Upper lobe of left lung (tissue), 6 donors: Measurements from ENCODE around the gene DENND4B. TPM values are rescaled to one million over a fixed set of nuclear protein-coding genes. Genes with fewer than 3 reads are reported as not detected.

Experiments
- ATAC-seq, 2 donors: fragments of 200-7000 bp; cut with Tn5 transposase; one replicate each; pipeline ENCODE4 v1.9.1; 2022; ENCODE audit warnings: mild to moderate bottlenecking in 2 of 2, moderate library complexity in 2 of 2; ENCODE audit not compliant: low FRiP score in 2 of 2
- DNase-seq, 2 donors: peaks; one replicate each; pipeline ENCODE4 v3.0.0-alpha.2; 2019 to 2020
- H3K27ac ChIP-seq, 4 donors: fragments of 200-600 bp; sonication (generic); one replicate each; pipeline ENCODE4 v1.5.1; 2016 to 2019
- H3K27me3 ChIP-seq, 4 donors: fragments of 200-600 bp; sonication (generic); one replicate each; pipeline ENCODE4 v1.5.1; 2017 to 2019
- H3K36me3 ChIP-seq, 4 donors: fragments of 200-600 bp; sonication (generic); one replicate each; pipeline ENCODE4 v1.5.1; 2016 to 2019
- H3K4me1 ChIP-seq, 4 donors: fragments of 200-600 bp; sonication (generic); one replicate each; pipeline ENCODE4 v1.5.1; 2018 to 2019
- H3K4me3 ChIP-seq, 4 donors: fragments of 200-600 bp; sonication (generic); one replicate each; pipeline ENCODE4 v1.5.1; 2017 to 2019; ENCODE audit warnings: mild to moderate bottlenecking in 2 of 4, moderate library complexity in 1 of 4
- H3K9me3 ChIP-seq, 4 donors: fragments of 200-600 bp; sonication (generic); one replicate each; pipeline ENCODE4 v1.5.1; 2018 to 2019
- CTCF ChIP-seq, 6 experiments: fragments of 450-650 bp in 4 of 6; fragments of 200-600 bp in 2 of 6; sonication (generic) in 2 of 6; IDR thresholded peaks; one replicate each; pipeline ENCODE4 v1.5.1; 2016 to 2019; ENCODE audit warnings: antibody characterized with exemption in 6 of 6
- EP300 ChIP-seq, 4 donors: sonication (generic); formaldehyde crosslinking; IDR thresholded peaks; one replicate each; pipeline ENCODE4 v1.5.1; 2017; ENCODE audit warnings: antibody characterized with exemption in 4 of 4, control low read depth in 2 of 4
- POLR2A ChIP-seq, 4 donors: fragments of 450-650 bp; IDR thresholded peaks; one replicate each; pipeline ENCODE4 v1.5.1; 2016 to 2017; ENCODE audit warnings: antibody characterized with exemption in 4 of 4, mild to moderate bottlenecking in 2 of 4
- POLR2AphosphoS5 ChIP-seq, 2 donors: sonication (generic); formaldehyde crosslinking; IDR thresholded peaks; one replicate each; pipeline ENCODE4 v1.5.1; 2017; ENCODE audit warnings: antibody characterized with exemption in 2 of 2
- WGBS, 2 donors: methylation state at CpG; one replicate each; pipeline ENCODE4 v1.1.5; 2017 to 2018; 5-methylcytosine and 5-hydroxymethylcytosine counted together
- total RNA-seq, 6 donors: library from RNA; depleted of rRNA in 4 of 6; stranded (reverse); fragments of >200 nt in 4 of 6; gene quantifications; one replicate each; pipeline versions ENCODE4 v1.1.0 to v1.2.1, GENCODE V29; 2016 to 2021
- donor health status: DM: no; HTN: no; CAD: no; lungs with moderate emphysema.
- donor health status: DM: no; HTN: yes; CAD: no; lungs with severe emphysema.

Gene DENND4B
- total RNA-seq, 6 donors from 2014 or later, result 43.3 to 151 (median 103) TPM

GRCh38 chr1:153961421-153961820 lies 14.9 kb upstream of the DENND4B start:
- no peaks in the 10 kb centered on the region for H3K9me3 ChIP-seq
- 80 to 83% methylated on average over 4 of the region's 4 CpGs for WGBS, 2 donors
- no peaks in the 10 kb centered on the region for H3K27me3 ChIP-seq
- peaks cover 0 to 28% (median 11%) of the 10 kb centered on the region in 4 donors for H3K36me3 ChIP-seq
- peak overlapping the region; percentile 94 to 98 (median 97) for H3K27ac ChIP-seq
- no peak for TF ChIP-seq EP300 (IDR thresholded peaks at IDR 0.05)
- TF ChIP-seq POLR2AphosphoS5 (IDR thresholded peaks at IDR 0.05), result no peak
- no peak for TF ChIP-seq CTCF (IDR thresholded peaks at IDR 0.05)
- no peak for TF ChIP-seq POLR2A (IDR thresholded peaks at IDR 0.05)
- H3K4me3 ChIP-seq, result peak overlapping the region in 2 of 4 donors; percentile 56 to 72
- no peak for DNase-seq
- no peak for ATAC-seq
- peaks cover 59 to 81% (median 67%) of the 10 kb centered on the region in 4 donors for H3K4me1 ChIP-seq

GRCh38 chr1:153960206-153960605 lies 13.7 kb upstream of the DENND4B start:
- Histone ChIP-seq H3K36me3 (peaks cover 0 to 28% (median 11%) of the 10 kb centered on the region in 4 donors), H3K27ac (peak overlapping the region in 3 of 4 donors; percentile 92 to 96 (median 94)), H3K4me3 (no peak overlapping the region), H3K9me3 (no peaks in the 10 kb centered on the region), H3K27me3 (no peaks in the 10 kb centered on the region), H3K4me1 (peaks cover 60 to 79% (median 65%) of the 10 kb centered on the region in 4 donors)
- 94 to 100% methylated on average over 2 to 9 of the region's 11 CpGs for WGBS, 2 donors
- DNase-seq (peak in 1 of 2 donors; percentile 64), ATAC-seq (no peak)
- no peak for TF ChIP-seq POLR2A (IDR thresholded peaks at IDR 0.05)
- TF ChIP-seq POLR2AphosphoS5 (IDR thresholded peaks at IDR 0.05), result no peak
- no peak for TF ChIP-seq EP300 (IDR thresholded peaks at IDR 0.05)
- TF ChIP-seq CTCF (IDR thresholded peaks at IDR 0.05), result no peak

- peaks cover 53 to 80% (median 61%) of the 10 kb centered on the region in 4 donors for H3K4me1 ChIP-seq
- WGBS, 2 donors, result 76 to 78% methylated on average over 3 of the region's 3 CpGs
- H3K27ac ChIP-seq, result peak overlapping the region; percentile 91 to 96 (median 93)
- peaks cover 0 to 34% (median 11%) of the 10 kb centered on the region in 4 donors for H3K36me3 ChIP-seq
- no peaks in the 10 kb centered on the region for H3K9me3 ChIP-seq
- no peak overlapping the region for H3K4me3 ChIP-seq
- TF ChIP-seq POLR2AphosphoS5 (IDR thresholded peaks at IDR 0.05), result no peak
- H3K27me3 ChIP-seq, result no peaks in the 10 kb centered on the region
- ATAC-seq (no peak), DNase-seq (no peak)
Measured at GRCh38 chr1:153959454-153959853, 12.9 kb upstream of the DENND4B start.

- DNase-seq, result no peak
Measured at GRCh38 chr1:153958961-153959260, 12.4 kb upstream of the DENND4B start.

More at GRCh38 chr1:153958961-153959260, 12.4 kb upstream of the DENND4B start:
- no peaks in the 10 kb centered on the region for H3K9me3 ChIP-seq
- TF ChIP-seq POLR2AphosphoS5 (IDR thresholded peaks at IDR 0.05) (no peak), CTCF (IDR thresholded peaks at IDR 0.05) (no peak), EP300 (IDR thresholded peaks at IDR 0.05) (no peak), POLR2A (IDR thresholded peaks at IDR 0.05) (no peak)
- H3K4me1 ChIP-seq, result peaks cover 48 to 80% (median 55%) of the 10 kb centered on the region in 4 donors
- peak overlapping the region in 3 of 4 donors; percentile 83 to 96 (median 94) for H3K4me3 ChIP-seq
- peaks cover 0 to 40% (median 12%) of the 10 kb centered on the region in 4 donors for H3K36me3 ChIP-seq
- H3K27me3 ChIP-seq, result no peaks in the 10 kb centered on the region
- peak overlapping the region; percentile 91 to 96 (median 93) for H3K27ac ChIP-seq
- WGBS, 2 donors, result 12 to 13% methylated on average over 4 of the region's 4 CpGs
- no peak for ATAC-seq
